GM18867 (cell line): ENCODE measurements around the gene SREBF1.

Experiments
- ATAC-seq: cut with Tn5 transposase; IDR thresholded peaks from one replicate; pipeline ENCODE4 v1.9.1; 2021; ENCODE audit warnings: mild to moderate bottlenecking, moderate library complexity; ENCODE audit not compliant: unreplicated experiment

The SREBF1 gene

DNA sequence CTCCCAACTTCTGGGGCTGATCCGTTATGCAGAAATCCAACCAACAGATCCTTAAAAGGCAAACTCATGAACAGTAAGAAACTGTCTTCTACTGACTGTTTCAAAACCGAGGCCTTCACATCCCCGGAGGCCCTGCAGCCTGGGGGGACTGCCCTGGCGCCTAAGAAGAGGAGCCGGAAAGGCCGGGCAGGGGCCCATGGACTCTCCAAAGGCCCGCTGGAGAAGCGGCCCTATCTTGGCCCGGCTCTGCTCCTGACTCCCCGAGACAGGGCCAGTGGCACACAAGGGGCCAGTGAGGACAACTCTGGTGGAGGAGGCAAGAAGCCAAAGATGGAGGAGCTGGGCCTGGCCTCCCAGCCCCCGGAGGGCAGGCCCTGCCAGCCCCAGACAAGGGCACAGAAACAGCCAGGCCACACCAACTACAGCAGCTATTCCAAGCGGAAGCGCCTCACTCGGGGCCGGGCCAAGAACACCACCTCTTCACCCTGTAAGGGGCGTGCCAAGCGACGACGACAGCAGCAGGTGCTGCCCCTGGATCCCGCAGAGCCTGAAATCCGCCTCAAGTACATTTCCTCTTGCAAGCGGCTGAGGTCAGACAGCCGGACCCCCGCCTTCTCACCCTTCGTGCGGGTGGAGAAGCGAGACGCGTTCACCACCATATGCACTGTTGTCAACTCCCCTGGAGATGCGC lies 39.5 kb downstream of the SREBF1 start:
- no peak for ATAC-seq

DNA sequence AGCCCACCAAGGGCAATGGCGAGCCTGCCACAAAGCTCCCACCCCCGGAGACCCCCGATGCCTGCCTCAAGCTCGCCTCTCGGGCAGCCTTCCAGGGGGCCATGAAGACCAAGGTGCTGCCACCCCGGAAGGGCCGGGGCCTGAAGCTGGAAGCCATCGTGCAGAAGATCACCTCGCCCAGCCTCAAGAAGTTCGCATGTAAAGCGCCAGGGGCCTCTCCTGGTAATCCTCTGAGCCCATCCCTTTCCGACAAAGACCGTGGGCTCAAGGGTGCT lies 40.1 kb downstream of the SREBF1 start:
- ATAC-seq, result no peak

DNA sequence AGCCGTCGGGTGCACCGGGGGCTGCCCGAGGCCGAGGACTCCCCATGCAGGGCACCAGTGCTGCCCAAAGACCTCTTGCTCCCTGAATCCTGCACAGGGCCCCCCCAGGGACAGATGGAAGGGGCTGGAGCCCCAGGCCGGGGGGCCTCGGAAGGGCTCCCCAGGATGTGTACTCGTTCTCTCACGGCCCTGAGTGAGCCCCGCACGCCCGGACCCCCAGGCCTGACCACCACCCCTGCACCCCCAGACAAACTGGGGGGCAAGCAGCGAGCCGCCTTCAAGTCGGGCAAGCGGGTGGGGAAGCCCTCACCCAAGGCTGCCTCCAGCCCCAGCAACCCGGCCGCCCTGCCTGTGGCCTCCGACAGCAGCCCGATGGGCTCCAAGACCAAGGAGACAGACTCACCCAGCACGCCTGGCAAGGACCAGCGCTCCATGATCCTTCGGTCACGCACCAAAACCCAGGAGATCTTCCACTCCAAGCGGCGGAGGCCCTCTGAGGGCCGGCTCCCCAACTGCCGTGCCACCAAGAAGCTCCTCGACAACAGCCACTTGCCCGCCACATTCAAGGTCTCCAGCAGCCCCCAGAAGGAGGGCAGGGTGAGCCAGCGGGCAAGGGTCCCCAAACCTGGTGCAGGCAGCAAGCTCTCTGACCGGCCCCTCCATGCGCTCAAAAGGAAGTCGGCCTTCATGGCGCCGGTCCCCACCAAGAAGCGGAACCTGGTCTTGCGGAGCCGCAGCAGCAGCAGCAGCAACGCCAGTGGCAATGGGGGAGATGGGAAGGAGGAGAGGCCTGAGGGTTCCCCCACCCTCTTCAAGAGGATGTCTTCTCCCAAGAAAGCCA lies 40.6 kb downstream of the SREBF1 start:
- no peak for ATAC-seq

DNA sequence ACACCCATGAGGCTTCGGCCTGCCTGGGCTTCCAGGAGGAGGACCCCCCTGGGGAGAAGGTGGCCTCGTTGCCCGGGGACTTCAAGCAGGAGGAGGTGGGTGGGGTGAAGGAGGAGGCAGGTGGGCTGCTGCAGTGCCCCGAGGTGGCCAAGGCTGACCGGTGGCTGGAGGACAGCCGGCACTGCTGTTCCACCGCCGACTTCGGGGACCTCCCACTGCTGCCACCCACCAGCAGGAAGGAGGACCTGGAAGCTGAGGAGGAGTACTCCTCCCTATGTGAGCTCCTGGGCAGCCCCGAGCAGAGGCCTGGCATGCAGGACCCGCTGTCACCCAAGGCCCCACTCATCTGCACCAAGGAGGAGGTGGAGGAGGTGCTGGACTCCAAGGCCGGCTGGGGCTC lies 41.5 kb downstream of the SREBF1 start:
- ATAC-seq, result no peak

DNA sequence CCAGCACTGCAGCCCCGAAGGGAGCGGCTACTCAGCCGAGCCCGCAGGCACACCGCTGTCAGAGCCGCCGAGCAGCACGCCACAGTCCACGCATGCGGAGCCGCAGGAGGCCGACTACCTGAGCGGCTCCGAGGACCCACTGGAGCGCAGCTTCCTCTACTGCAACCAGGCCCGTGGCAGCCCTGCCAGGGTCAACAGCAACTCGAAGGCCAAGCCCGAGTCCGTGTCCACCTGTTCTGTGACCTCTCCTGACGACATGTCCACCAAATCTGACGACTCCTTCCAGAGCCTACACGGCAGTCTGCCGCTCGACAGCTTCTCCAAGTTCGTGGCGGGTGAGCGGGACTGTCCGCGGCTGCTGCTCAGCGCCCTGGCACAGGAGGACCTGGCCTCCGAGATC lies 42.4 kb downstream of the SREBF1 start:
- ATAC-seq, result no peak

DNA sequence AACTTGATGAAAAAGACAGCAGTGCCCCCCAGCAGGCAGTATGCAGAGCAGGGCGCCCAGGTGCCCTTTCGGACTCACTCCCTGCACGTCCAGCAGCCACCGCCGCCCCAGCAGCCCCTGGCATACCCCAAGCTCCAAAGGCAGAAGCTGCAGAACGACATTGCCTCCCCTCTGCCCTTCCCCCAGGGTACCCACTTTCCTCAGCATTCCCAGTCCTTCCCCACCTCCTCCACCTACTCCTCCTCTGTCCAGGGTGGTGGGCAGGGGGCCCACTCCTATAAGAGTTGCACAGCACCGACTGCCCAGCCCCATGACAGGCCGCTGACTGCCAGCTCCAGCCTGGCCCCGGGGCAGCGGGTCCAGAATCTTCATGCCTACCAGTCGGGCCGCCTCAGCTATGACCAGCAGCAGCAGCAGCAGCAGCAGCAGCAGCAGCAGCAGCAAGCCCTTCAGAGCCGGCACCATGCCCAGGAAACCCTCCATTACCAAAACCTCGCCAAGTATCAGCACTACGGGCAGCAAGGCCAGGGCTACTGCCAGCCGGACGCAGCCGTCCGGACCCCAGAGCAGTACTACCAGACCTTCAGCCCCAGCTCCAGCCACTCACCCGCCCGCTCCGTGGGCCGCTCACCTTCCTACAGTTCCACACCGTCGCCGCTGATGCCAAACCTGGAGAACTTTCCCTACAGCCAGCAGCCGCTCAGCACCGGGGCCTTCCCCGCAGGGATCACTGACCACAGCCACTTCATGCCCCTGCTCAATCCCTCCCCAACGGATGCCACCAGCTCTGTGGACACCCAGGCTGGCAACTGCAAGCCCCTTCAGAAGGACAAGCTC lies 43.2 kb downstream of the SREBF1 start:
- ATAC-seq, result no peak

DNA sequence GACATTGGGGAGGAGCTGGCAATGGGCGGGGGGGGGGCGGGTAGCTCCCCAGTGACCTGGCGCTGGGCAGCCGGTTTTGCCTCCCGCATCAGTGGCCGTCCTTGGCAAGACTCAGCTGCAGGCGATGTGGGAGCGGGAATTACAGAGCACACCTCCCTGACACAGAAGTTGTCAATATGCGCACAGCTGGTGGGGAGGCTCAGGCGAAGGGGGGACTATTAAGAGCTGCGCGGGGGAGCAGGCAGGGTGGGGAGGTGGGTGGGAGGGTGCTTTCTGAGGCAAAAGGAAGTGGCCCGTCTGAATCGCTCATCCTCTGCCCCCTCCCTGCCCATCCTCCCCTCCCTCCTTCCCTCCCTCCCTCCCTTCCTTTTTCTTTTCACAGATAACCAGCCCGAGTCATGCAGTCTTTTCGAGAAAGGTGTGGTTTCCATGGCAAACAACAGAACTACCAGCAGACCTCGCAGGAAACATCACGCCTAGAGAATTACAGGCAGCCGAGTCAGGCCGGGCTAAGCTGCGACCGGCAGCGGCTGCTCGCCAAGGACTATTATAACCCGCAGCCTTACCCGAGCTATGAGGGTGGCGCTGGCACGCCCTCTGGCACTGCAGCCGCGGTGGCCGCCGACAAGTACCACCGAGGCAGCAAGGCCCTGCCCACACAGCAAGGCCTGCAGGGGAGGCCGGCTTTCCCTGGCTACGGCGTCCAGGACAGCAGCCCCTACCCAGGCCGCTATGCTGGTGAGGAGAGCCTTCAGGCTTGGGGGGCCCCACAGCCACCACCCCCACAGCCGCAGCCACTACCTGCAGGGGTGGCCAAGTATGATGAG lies 44.0 kb downstream of the SREBF1 start:
- no peak for ATAC-seq

DNA sequence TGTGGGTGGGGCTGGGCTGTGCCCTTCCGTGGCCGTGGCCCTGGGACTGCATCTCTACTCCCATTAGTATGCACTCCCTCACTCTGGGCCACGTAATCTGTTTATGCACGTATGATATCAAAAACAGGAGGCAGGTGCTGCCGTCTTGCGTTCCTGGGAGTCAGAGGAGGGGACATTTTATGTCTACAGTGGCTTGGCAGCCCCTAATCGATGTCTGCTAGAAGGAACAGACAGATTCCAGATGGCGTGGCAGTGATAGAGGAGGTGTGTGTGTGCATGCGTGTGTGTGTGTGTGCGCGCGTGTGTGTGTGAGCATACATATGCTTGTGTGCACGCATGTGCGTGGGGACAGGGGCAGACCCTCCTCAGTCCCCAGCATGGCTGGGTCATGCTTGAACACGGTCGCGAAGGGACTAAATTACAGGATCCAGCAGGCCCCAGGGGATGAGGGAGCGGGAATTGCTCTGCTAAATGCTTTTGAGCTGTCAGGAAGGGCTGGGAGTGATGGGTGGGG lies 44.7 kb downstream of the SREBF1 start:
- ATAC-seq, result no peak

DNA sequence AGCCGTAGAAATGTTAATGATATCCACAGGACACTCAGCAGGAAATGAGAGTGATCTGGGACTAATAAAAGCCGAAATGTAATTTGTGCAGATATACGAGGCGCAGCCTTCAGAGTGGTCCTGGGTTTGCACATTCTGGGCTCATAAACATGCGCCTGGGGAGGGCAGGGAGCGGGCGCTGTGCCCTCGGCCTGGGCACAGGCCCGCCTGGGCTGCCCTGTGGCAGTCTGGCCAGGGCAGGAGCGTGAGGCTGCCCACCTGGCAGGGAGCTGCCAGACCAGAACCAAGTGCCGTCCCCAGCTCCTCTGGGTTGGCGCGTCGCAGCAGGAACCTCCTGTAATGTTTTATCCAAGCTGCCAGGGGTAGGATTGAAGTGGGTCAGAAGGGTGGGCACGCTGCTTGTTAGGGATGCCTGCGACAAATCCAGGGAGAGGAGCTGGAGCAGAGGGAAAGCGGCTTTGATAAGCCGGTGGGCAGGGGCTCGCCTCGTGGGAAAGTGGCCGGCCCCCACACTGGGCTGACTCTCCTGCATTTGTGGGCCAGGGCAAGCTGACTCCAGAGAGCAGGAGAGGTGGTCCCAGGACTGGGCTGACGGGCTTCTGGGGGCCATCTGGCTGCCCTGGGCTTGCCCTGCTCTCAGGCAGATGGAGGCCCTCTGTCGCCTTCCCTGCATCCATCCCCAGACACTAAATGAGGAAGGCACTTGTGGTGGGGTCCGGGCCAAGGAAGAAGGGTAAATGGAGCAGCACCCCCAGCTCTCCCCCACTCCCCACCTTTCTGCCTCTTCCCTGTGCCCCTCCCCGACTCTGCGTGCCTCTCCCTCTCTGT lies 45.9 kb downstream of the SREBF1 start:
- ATAC-seq, result no peak

DNA sequence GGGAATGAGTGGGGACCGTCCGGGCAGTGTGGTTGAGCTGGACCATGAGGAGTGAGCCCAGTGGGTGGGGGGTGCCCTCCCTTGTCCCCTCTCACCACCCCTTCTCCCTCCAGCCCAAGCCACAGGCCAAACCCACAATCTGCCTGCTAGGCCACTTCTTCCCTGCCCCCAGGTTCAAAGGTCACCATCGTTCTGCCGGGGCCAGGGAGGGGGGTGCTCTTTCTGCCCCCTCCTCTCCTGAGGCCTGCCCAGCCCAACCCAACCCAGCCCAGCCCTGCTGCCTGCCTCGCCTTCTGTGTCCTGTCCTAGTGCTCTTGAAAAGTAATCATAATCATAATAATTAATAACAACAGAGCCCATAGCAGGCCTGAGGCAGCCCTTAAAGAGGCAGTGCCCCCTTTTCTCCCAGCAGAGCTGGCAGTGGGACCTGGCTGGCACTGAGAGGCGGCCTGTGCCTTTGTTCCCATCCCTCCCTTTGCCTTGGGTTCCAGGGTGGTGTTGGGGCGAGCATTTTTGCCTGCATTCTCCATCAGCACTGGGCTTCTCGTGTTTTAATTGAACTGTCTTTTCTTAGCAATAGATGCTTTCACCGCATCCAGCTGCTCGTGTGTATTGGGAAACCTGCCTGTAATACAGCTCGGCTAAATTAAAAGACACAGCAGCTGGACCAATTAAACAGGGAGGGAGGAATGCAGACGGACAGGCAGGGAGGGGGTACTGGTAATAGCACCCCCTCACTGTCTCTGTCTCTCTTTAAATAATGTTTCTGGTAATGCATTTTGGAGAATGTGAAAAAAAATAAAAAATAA lies 46.8 kb downstream of the SREBF1 start:
- no peak for ATAC-seq

DNA sequence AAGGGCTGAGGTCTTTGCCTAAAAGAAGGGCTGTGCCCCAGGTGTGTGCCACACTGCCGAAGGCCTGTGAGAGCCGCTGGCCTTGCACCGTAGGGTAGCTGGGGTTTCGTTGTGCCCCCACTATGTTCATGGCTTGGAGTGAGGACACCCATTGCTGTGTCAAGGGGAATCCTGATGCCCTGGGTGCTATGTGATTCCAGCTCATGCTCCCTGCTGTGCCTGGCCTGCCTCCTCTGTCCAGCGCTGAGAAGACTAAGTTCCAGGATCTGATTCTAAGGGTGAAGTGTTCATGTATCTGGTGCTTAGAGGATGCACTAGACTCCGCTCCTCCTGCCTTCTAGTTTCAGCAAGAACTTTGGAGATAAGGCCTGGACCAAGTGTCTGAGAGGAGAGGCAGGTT lies 47.4 kb downstream of the SREBF1 start:
- ATAC-seq, result no peak

DNA sequence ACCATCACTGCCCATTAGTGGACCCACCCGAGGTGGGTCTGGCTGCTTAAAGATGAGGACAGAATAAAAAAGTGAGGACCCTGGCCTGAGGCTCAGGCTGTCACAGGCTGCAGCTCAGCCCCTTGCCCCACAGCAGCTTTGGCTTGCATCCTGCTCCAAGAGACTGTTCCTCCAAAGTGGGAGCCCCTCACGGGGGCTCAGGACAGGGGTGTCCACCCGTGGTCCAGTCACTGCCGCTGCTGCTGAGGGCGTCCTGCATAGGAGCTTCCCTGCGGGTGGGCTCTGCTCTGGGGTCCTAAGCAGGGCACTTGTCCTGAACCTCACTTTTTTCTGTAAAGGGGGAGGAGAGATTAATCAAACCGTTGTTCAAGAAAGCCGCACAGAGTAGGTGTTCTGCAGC lies 47.8 kb downstream of the SREBF1 start:
- no peak for ATAC-seq

DNA sequence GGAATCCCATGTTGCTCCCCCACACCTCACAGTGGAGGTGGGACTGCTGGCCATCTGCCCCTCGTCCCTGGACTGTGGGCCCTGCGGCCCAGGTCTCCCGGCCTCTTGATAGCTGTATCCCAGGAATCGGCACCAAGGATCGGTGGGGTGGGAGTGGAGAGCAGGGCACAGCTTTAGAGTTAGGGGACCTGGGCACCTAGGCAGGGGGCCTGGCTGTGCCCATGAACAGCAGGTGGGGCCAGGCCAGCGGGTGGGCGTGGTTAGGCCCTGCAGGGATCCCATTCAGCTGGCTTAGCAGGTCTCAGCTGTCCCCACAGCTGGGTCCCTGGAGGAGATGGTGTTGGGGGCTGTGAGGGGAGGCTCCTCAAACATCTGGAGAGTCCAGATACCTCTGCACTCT lies 49.2 kb downstream of the SREBF1 start:
- no peak for ATAC-seq

DNA sequence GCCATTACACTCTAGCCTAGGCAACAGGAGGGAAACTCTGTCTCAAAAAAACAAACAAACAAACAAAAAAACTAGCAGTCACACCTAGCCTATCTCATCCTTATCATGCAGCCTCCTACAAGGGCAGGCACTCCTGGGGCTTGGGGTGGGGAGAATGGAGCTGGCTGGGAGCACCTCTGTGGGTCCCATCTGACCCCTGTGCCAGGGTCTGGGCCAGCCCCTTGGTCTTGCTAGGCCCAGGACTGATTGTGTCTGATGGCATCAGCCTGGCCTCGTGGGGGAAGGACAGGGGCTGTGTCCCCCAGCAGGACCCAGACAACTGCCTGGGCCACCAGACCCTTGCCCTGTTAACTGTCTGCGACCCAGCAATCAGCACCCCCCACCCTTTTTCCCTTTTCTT lies 49.8 kb downstream of the SREBF1 start:
- no peak for ATAC-seq

DNA sequence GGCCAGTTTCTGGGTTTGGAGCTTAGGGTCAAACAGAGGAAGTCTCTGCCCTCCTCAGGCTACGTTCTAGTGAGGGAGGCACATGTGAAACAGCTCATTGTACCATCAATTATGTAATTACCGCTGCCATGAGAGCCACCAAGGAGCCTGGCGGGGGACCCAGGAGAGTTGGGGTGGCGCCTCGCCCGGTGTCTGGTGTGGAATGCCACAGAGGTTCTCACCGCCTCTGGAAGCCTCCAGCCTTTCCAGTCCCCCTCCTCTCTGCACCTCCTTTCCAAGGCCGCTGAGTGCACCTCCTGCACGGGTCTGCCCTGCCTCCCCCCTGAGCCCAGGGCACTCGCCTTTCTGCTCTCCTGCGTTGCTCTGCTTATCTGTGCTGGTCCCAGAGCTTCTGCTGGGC lies 51.4 kb downstream of the SREBF1 start:
- no peak for ATAC-seq

DNA sequence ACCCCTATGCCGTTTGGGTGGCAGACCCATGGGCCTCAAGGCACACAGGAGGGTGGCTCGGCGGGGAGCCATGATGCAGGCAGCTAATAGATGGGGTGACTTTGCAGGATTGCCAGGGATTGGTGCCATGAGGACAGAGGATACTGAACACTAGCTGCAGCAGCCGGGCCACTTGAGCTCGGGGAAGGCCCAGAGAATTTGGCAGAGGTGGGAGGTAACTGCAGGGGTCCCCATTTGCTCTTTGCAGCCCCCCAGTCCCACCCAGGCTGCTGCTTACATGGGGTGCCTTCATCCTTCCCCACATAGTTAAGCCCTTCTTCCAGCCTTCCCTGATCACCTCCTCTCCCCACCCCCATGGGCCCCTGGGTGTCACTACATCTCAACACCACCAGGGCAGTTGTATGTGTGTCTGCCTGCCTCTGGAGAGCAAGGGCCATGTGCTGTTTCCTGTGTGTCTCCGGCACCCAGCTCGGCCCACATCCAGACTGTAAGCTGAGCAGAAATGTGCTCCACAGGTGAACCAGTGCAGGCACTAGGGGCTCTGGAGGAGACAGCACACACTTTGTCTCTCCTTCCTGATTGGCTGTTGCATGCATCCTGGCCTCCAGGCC lies 52.0 kb downstream of the SREBF1 start:
- no peak for ATAC-seq

DNA sequence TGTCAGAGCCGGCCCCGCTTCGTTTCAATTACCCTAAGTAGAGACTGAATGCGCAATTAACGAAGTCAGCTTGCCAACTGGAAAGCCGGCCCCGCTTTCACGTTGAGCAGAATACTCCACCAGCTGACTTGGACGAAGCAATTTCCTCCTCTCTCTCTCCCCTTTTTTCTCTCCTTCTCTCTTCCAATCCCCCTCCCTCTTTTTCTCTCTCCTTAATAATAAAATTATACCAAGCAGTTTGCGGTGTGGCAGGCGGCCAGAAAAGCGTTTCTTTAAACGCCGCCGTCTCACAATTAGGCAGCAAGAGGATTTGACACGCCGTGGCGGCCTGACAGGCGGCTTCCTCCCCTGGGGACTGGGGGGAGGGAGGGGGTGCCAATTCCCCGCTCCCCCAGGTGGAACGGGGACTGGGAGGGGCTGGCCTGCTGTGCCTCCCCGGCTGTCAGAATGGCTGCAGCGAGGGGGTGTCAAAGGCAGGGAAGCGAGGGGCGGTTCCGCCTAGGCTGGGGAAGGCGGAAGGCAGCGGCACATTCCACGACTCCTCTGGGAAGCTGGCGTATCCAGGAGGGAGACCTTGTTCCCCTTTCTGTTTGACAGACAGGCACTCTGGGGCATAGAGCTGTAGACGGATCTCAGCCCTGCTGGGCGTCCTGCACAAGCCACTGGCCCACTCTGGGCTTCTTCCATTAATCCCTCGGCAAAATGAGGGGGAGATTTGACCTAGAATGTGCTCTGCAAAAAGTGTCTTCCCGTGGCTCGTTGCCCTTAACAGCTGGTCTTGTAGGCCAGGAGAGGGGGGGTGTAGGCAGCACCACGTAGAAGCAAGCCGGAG lies 52.7 kb downstream of the SREBF1 start:
- peak; percentile 11 for ATAC-seq
